HFFc6 (cell line): ENCODE results near the gene ITGAD. TPM values are rescaled to one million over a fixed set of nuclear protein-coding genes. Genes with fewer than 3 reads are reported as not detected.

Experiments
- DNase-seq: peaks from one replicate; pipeline ENCODE4 v3.0.0-alpha.2; 2018
- H3K27ac Mint-ChIP-seq: 2 replicates; pipeline ENCODE4 v1.8.0; 2020; ENCODE audit warnings: mild to moderate bottlenecking, mixed read lengths
- H3K27me3 Mint-ChIP-seq: 2 replicates; pipeline ENCODE4 v1.8.0; 2021; ENCODE audit warnings: mild to moderate bottlenecking, moderate library complexity, mixed read lengths; ENCODE audit not compliant: insufficient read depth
- H3K36me3 Mint-ChIP-seq: 2 replicates; pipeline ENCODE4 v1.8.0; 2021; ENCODE audit warnings: low read depth, mixed read lengths
- H3K4me1 Mint-ChIP-seq: 2 replicates; pipeline ENCODE4 v1.8.0; 2020; ENCODE audit warnings: low read depth, mixed read lengths
- H3K4me3 Mint-ChIP-seq: 2 replicates; pipeline ENCODE4 v1.8.0; 2020; ENCODE audit warnings: mild to moderate bottlenecking, moderate library complexity, mixed read lengths
- H3K9me3 Mint-ChIP-seq: 2 replicates; pipeline ENCODE4 v1.8.0; 2020; ENCODE audit warnings: mild to moderate bottlenecking, mixed read lengths
- CTCF ChIP-seq: fragments of 200-600 bp; sonication (generic); IDR thresholded peaks from 2 replicates; pipeline ENCODE4 v1.5.0; 2021; ENCODE audit warnings: antibody characterized with exemption, mild to moderate bottlenecking
- total RNA-seq, 6 experiments: library from RNA; stranded (reverse); fragmentation: NEBNext Ultra II Directional; extraction: Animal tissue kit (Norgen Biotek cat#: 25700); gene quantifications; 2 replicates in 1 of 6; 3 replicates in 5 of 6; pipeline ENCODE4 v1.2.3, GENCODE V29; 2021

Gene ITGAD
- total RNA-seq, 6 experiments from 2014 or later, result not detected

- Mint-ChIP-seq H3K9me3 (no peaks in the 10 kb centered on the region), H3K27ac (no peak overlapping the region), H3K4me3 (no peak overlapping the region), H3K36me3 (no peaks in the 10 kb centered on the region), H3K4me1 (no peaks in the 10 kb centered on the region), H3K27me3 (peaks cover 57% of the 10 kb centered on the region)
- TF ChIP-seq CTCF, result no peak
- no peak for DNase-seq
Measured at GRCh38 chr16:31377210-31377903, 15.8 kb upstream of the ITGAD start.

GRCh38 chr16:31380201-31380600, 12.9 kb upstream of the ITGAD start:
- Mint-ChIP-seq H3K36me3 (no peaks in the 10 kb centered on the region), H3K4me3 (no peak overlapping the region), H3K27me3 (peaks cover 37% of the 10 kb centered on the region), H3K9me3 (no peaks in the 10 kb centered on the region), H3K27ac (no peak overlapping the region), H3K4me1 (no peaks in the 10 kb centered on the region)
- TF ChIP-seq CTCF, result no peak
- no peak for DNase-seq

GRCh38 chr16:31382485-31383161, 10.5 kb upstream of the ITGAD start:
- no peaks in the 10 kb centered on the region for H3K9me3 Mint-ChIP-seq
- H3K4me3 Mint-ChIP-seq, result no peak overlapping the region
- no peak overlapping the region for H3K27ac Mint-ChIP-seq
- TF ChIP-seq CTCF, result peak; percentile 86
- peak; percentile 41 for DNase-seq
- peaks cover 25% of the 10 kb centered on the region for H3K27me3 Mint-ChIP-seq
- no peaks in the 10 kb centered on the region for H3K36me3 Mint-ChIP-seq
- H3K4me1 Mint-ChIP-seq, result peaks cover 12% of the 10 kb centered on the region

GRCh38 chr16:31385680-31386079, 7.5 kb upstream of the ITGAD start:
- peaks cover 26% of the 10 kb centered on the region for H3K27me3 Mint-ChIP-seq
- no peaks in the 10 kb centered on the region for H3K36me3 Mint-ChIP-seq
- no peak for DNase-seq
- no peak overlapping the region for H3K27ac Mint-ChIP-seq
- H3K9me3 Mint-ChIP-seq, result no peaks in the 10 kb centered on the region
- H3K4me1 Mint-ChIP-seq, result peaks cover 12% of the 10 kb centered on the region
- no peak overlapping the region for H3K4me3 Mint-ChIP-seq
- TF ChIP-seq CTCF, result no peak

- H3K36me3 Mint-ChIP-seq, result no peaks in the 10 kb centered on the region
- DNase-seq, result peak; percentile 79
- H3K27me3 Mint-ChIP-seq, result peaks cover 27% of the 10 kb centered on the region
- peaks cover 12% of the 10 kb centered on the region for H3K4me1 Mint-ChIP-seq
- peak overlapping the region; percentile 20; the same call in 1 of the 2 replicates for H3K27ac Mint-ChIP-seq
- H3K4me3 Mint-ChIP-seq, result peak overlapping the region; percentile 5
- no peaks in the 10 kb centered on the region for H3K9me3 Mint-ChIP-seq
- TF ChIP-seq CTCF, result no peak
Measured at GRCh38 chr16:31386157-31386984, 6.8 kb upstream of the ITGAD start.
